HCT116 (cell line): ENCODE measurements around the gene NCOA1. TPM values are rescaled to one million over a fixed set of nuclear protein-coding genes. Genes with fewer than 3 reads are reported as not detected.

Experiments
- ATAC-seq: fragments of 200-7000 bp; cut with Tn5 transposase; 2 replicates; pipeline ENCODE4 v1.9.1; 2020; ENCODE audit warnings: mild to moderate bottlenecking, moderate library complexity
- BruUV-seq: library from RNA; stranded (reverse); fragments of 400-500 nt; replicated peaks from 2 replicates; lab custom pipeline; 2021; lab: Mats Ljungman, UMichigan
- CTCF ChIA-PET: fragments of 300-600 bp; sonication (Branson Sonifier 250); formaldehyde crosslinking; loops from one replicate; lab custom pipeline; 2021; ENCODE audit warnings: antibody characterized with exemption; lab: Charles Lee
- POLR2A ChIA-PET: fragments of 300-600, 350-600 bp; sonication (Branson Sonifier 250); formaldehyde crosslinking; loops from one replicate; lab custom pipeline; 2021; ENCODE audit warnings: antibody characterized with exemption; lab: Charles Lee
- RAD21 ChIA-PET, 2 experiments: fragments of 300-600 bp; sonication (Branson Sonifier 250); formaldehyde crosslinking; loops; one replicate each; lab custom pipeline; 2023; ENCODE audit warnings: low total read pairs in 2 of 2; ENCODE audit not compliant: uncharacterized antibody in 2 of 2, unreplicated experiment in 2 of 2, low non-redundant PET in 1 of 2; lab: Charles Lee
- DNase-seq: peaks from one replicate; pipeline ENCODE4 v3.0.0-alpha.2; 2010; ENCODE audit warnings: low read depth, low spot score
- H2AFZ ChIP-seq: fragments of 200-600 bp; shearing (Covaris generic), sonication (generic); 2 replicates; pipeline ENCODE4 v1.6.1; 2017; ENCODE audit warnings: low read depth, mixed run types, mixed read lengths, antibody characterized with exemption, low read length; ENCODE audit not compliant: poor library complexity, severe bottlenecking
- H3K27ac ChIP-seq: 2 replicates; pipeline ENCODE4 v1.5.1; 2012; ENCODE audit warnings: low read depth, low read length
- H3K27me3 ChIP-seq: fragments of 200-600 bp; sonication (generic); 2 replicates; pipeline ENCODE4 v1.6.1; 2016; ENCODE audit warnings: mixed run types, low read length, mixed read lengths; ENCODE audit not compliant: insufficient read depth
- H3K36me3 ChIP-seq, 2 experiments: fragments of 200-500 bp in 1 of 2; fragments of 200-600 bp in 1 of 2; sonication (Bioruptor generic) in 1 of 2; sonication (generic) in 1 of 2; 2 replicates each; pipeline versions ENCODE4 v1.5.1 to v1.6.1; 2014 to 2016; ENCODE audit warnings: low read length in 2 of 2, inconsistent platforms in 1 of 2, mixed read lengths in 1 of 2, mixed run types in 1 of 2; ENCODE audit not compliant: insufficient read depth in 2 of 2, control insufficient read depth in 1 of 2
- H3K4me1 ChIP-seq, 2 experiments: fragments of 200-600 bp in 1 of 2; sonication (generic) in 1 of 2; 2 replicates each; pipeline versions ENCODE4 v1.5.1 to v1.6.1; 2012 to 2017; ENCODE audit warnings: low read length in 2 of 2, inconsistent platforms in 1 of 2, mild to moderate bottlenecking in 1 of 2, mixed read lengths in 1 of 2, mixed run types in 1 of 2, moderate library complexity in 1 of 2; ENCODE audit not compliant: insufficient read depth in 2 of 2, control insufficient read depth in 1 of 2
- H3K4me2 ChIP-seq: fragments of 200-600 bp; sonication (generic); 2 replicates; pipeline ENCODE4 v1.6.1; 2017; ENCODE audit warnings: mixed run types, low read length, mixed read lengths
- H3K4me3 ChIP-seq, 2 experiments: fragments of 200-600 bp in 1 of 2; sonication (generic) in 1 of 2; replicated peaks in 1 of 2; 2 replicates each; pipeline ENCODE4 v1.5.1; 2011 to 2016; ENCODE audit warnings: low read length in 2 of 2, control low read depth in 1 of 2, low read depth in 1 of 2, mild to moderate bottlenecking in 1 of 2, mixed read lengths in 1 of 2, mixed run types in 1 of 2
- H3K79me2 ChIP-seq: fragments of 200-600 bp; sonication (generic); 2 replicates; pipeline ENCODE4 v1.6.1; 2017; ENCODE audit warnings: mild to moderate bottlenecking, mixed run types, low read length, moderate library complexity, mixed read lengths; ENCODE audit not compliant: insufficient read depth
- H3K9ac ChIP-seq: fragments of 200-600 bp; sonication (generic); 2 replicates; pipeline ENCODE4 v1.6.1; 2016; ENCODE audit warnings: low read length, mixed read lengths
- H3K9me2 ChIP-seq: fragments of 200-600 bp; sonication (generic), shearing (Covaris generic); 2 replicates; pipeline ENCODE4 v1.6.1; 2017; ENCODE audit warnings: mixed run types, mild to moderate bottlenecking, moderate library complexity; ENCODE audit not compliant: insufficient read depth
- H3K9me3 ChIP-seq, 2 experiments: fragments of 200-500 bp in 1 of 2; fragments of 200-600 bp in 1 of 2; sonication (Bioruptor generic) in 1 of 2; sonication (generic) in 1 of 2; 2 replicates each; pipeline ENCODE4 v1.6.1; 2014 to 2017; ENCODE audit warnings: low read length in 2 of 2, mixed read lengths in 2 of 2, inconsistent platforms in 1 of 2, low read depth in 1 of 2, mild to moderate bottlenecking in 1 of 2, mixed run types in 1 of 2, moderate library complexity in 1 of 2; ENCODE audit not compliant: control insufficient read depth in 1 of 2, insufficient read depth in 1 of 2
- H4K20me1 ChIP-seq: fragments of 200-600 bp; sonication (generic), shearing (Covaris generic); 2 replicates; pipeline ENCODE4 v1.6.1; 2017; ENCODE audit warnings: mixed run types, mild to moderate bottlenecking, moderate library complexity; ENCODE audit not compliant: insufficient read depth
- ATF3 ChIP-seq: IDR thresholded peaks from 2 replicates; pipeline ENCODE4 v1.6.1; 2012
- CBX3 ChIP-seq: IDR thresholded peaks from 2 replicates; pipeline ENCODE4 v1.6.1; 2012; ENCODE audit warnings: low read depth
- CTCF ChIP-seq, 3 experiments: fragments of 200-600 bp in 1 of 3; sonication (generic) in 1 of 3; IDR thresholded peaks in 2 of 3; conservative IDR thresholded peaks in 1 of 3; 2 replicates each; pipeline ENCODE4 v1.5.1; 2012 to 2017; ENCODE audit warnings: low read depth in 2 of 3, low read length in 2 of 3, antibody characterized with exemption in 1 of 3, borderline replicate concordance in 1 of 3, control low read depth in 1 of 3, mild to moderate bottlenecking in 1 of 3, mixed read lengths in 1 of 3, mixed run types in 1 of 3, moderate library complexity in 1 of 3; ENCODE audit not compliant: insufficient read depth in 1 of 3
- EZH2phosphoT487 ChIP-seq: fragments of 200-600 bp; IDR thresholded peaks from 2 replicates; pipeline ENCODE4 v1.6.1; 2018; ENCODE audit warnings: antibody characterized with exemption, borderline replicate concordance
- POLR2A ChIP-seq: IDR thresholded peaks from 2 replicates; pipeline ENCODE4 v1.7.0; 2011; ENCODE audit warnings: borderline replicate concordance; ENCODE audit not compliant: insufficient read depth, insufficient read length; ENCODE audit errors: extremely low read depth
- POLR2AphosphoS5 ChIP-seq: IDR thresholded peaks from 2 replicates; pipeline ENCODE4 v1.6.1; 2011; ENCODE audit warnings: mild to moderate bottlenecking, low read depth, low read length, moderate library complexity
- RAD21 ChIP-seq: IDR thresholded peaks from 2 replicates; pipeline ENCODE4 v1.6.1; 2012; ENCODE audit warnings: low read depth, mild to moderate bottlenecking
- REST ChIP-seq: IDR thresholded peaks from 2 replicates; pipeline ENCODE4 v1.6.1; 2012; ENCODE audit warnings: low read depth
- SP1 ChIP-seq: IDR thresholded peaks from 2 replicates; pipeline ENCODE4 v1.6.1; 2012; ENCODE audit warnings: low read depth
- SRF ChIP-seq: IDR thresholded peaks from 2 replicates; pipeline ENCODE4 v1.6.1; 2012; ENCODE audit warnings: low read depth
- TCF7L2 ChIP-seq: IDR thresholded peaks from 2 replicates; pipeline ENCODE4 v1.7.0; 2011; ENCODE audit warnings: borderline replicate concordance, inconsistent platforms; ENCODE audit not compliant: insufficient read depth, insufficient read length; ENCODE audit errors: extremely low read depth
- ZBTB33 ChIP-seq: IDR thresholded peaks from 2 replicates; pipeline ENCODE4 v1.6.1; 2011; ENCODE audit warnings: mild to moderate bottlenecking, low read length, moderate library complexity; ENCODE audit not compliant: insufficient replicate concordance; ENCODE audit errors: extremely low read depth
- ZNF274 ChIP-seq: fragments of 200-500 bp; sonication (Bioruptor generic); IDR thresholded peaks from 2 replicates; pipeline ENCODE4 v1.6.1; 2014; ENCODE audit warnings: mild to moderate bottlenecking, low read depth, low read length, inconsistent platforms
- intact Hi-C: fragments of 100-400 bp; cut with micrococcal nuclease; formaldehyde crosslinking; loops from 2 replicates; pipeline ENCODE4 v1.10.0; 2022
- total RNA-seq: library from RNA; stranded (reverse); gene quantifications from one replicate; pipeline ENCODE4 v1.2.1, GENCODE V29; 2021; ENCODE audit not compliant: unreplicated experiment

Gene NCOA1
- total RNA-seq, 1 experiment from 2014 or later = 10.4 TPM

GRCh38 chr2:24461685-24462084, 29.4 kb upstream of the NCOA1 start:
- no TSS peak for BruUV-seq
- Histone ChIP-seq H3K4me3 (no peak overlapping the region), H3K36me3 (no peaks in the 10 kb centered on the region), H2AFZ (no peak overlapping the region), H3K4me1 (peaks cover 0 to 5% of the 10 kb centered on the region in 2 experiments; a peak in 2 of 4 replicates), H3K4me2 (no peak overlapping the region), H3K79me2 (no peaks in the 10 kb centered on the region), H3K9ac (no peak overlapping the region), H3K9me2 (no peaks in the 10 kb centered on the region), H3K27ac (no peak overlapping the region), H3K9me3 (no peaks in the 10 kb centered on the region), H4K20me1 (no peaks in the 10 kb centered on the region), H3K27me3 (no peaks in the 10 kb centered on the region)
- TF ChIP-seq POLR2AphosphoS5 (no peak), CTCF (IDR thresholded peaks at IDR 0.05 in 2 of 3, conservative IDR thresholded peaks at IDR 0.05 in 1 of 3; ENCODE audit: borderline replicate concordance in 1 of 3, insufficient read depth in 1 of 3, low read depth in 2 of 3, low read length in 2 of 3) (no peak), SP1 (no peak), CBX3 (no peak), TCF7L2 (no peak), RAD21 (no peak), REST (no peak), ATF3 (no peak), ZNF274 (no peak), POLR2A (no peak), EZH2phosphoT487 (no peak), ZBTB33 (no peak), SRF (no peak)
- intact Hi-C loops = no loop called here
- ChIA-PET CTCF (no interaction called here), POLR2A (no interaction called here), RAD21 (no interaction called here)
- DNase-seq = no peak
- ATAC-seq = no peak
